GM21526 (cell line): Measurements from ENCODE around the gene CPT1A.
"Not testable (repeated sequence)": the region's sequence is repeated elsewhere in the genome, so short reads cannot be mapped to it uniquely, and the experiment has no call there.

Experiments
- ATAC-seq: cut with Tn5 transposase; IDR thresholded peaks from one replicate; pipeline ENCODE4 v1.9.1; 2021; ENCODE audit warnings: moderate library complexity; ENCODE audit not compliant: unreplicated experiment, low FRiP score

Gene CPT1A

DNA sequence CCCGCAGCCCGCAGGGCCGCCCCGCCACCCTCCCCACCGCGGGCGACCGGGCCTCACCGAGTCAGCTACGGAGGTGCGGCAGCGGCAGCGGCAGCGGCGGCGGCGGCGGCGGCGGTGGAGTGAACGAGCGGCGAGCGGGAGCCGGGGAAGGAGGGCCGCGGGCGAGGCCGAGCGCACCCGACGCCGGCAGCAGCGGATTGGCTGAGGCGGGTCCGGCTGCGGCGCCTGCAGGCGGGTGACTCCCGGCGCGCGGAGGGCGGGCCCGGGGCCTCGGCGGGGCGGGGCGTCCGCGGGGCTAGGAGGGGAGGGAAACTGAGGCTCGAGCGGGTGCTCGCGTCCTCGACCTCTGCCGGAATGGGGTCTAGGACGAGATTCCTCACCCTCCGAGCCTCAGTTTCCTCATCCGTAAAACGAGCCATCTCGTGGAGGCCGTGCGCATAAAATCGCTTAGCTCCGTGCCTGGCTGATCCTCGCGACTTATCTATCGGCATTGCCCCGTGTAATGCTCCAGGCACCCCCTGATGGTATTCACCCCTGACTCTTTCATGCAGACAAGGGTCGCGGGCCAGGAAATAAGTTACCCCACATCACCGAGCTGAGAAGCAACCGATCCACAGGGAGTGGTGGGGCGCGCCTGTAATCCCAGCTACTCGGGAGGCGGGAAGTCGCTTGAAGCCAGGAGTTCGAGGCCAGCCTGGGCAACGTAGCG is at the start of gene CPT1A:
Gene CPT1A, minus strand, starts transcription at position 199 of the 709 bp plus-strand sequence. CDS start 26,442 bp downstream, outside the sequence.
- peak; percentile 33 for ATAC-seq

DNA sequence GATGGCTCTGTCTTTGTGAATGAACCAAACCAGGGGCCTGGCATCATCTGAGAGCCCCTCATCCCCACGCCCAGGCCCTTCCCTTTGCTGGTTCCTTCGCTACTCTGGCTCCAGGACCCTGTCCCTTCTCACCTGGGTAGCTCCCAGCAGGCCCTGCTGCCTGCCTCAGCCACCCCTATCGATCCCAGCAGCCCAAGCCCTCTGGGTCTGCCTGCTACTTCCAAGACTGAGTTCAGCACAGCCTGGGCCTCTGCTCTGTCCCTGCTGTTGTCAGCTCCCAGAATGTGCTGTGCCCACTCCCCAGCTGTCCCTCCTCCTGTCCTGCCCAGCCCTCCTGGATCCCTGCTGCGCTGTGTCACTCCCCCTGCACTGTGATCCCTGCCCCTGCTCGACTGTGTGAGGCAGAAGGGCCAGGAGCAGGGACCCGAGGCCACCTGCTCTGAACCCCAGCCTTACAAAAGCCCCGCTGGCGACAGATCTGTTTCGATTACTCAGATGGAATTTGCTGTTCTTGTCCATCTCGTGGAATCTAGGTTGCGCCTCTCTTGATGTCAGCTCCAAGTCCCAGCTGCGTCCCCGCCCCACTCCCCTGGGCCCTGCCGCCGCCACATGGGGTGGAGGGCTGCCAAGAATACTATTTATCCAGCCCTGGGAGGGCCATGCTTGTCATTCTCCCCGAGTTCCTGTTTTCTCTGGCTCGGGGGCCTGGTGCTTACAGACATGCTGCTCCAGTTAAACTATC is 48.9 kb upstream of the CPT1A start:
- ATAC-seq = no peak

DNA sequence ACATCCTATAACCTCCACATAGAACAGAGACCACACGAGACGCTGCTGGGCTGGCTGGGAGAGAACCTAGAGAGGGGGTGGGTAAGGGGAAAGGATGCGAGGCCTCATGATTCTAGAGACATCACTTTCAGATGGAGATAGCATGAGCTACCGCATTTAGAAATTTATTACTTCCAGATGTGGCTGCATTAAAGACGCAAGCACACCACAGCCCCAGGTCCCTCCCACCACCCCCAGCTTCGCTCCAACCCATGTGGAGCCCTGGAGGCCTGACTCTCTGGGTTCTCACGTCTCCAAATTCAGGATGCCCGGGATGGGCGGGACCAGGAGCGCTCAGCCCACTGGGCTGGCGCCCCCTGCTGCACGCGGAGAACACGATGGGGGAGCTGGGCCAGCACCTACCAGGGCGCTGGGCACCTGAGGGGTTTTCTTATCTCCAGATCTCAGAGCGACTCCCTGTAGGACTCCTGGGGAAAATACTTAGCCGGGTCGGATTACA is 48.3 kb upstream of the CPT1A start:
- no peak for ATAC-seq

DNA sequence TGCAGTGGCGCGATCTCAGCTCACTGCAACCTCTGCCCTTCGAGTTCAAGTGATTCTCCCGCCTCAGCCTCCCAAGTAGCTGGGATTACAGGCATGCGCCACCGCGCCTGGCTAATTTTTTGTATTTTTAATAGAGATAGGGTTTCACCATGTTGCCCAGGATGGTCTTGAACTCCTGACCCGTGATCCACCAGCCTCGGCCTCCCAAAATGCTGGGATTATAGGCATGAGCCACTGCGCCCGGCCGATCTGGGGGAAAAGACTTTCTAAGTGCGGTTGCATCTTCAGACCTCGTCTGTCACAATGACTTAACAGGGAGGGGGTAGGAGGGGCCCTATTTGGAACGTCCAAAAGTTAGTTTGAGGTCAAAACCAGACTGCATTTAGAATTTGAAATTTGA is 43.1 kb upstream of the CPT1A start:
- ATAC-seq = not testable (repeated sequence)

DNA sequence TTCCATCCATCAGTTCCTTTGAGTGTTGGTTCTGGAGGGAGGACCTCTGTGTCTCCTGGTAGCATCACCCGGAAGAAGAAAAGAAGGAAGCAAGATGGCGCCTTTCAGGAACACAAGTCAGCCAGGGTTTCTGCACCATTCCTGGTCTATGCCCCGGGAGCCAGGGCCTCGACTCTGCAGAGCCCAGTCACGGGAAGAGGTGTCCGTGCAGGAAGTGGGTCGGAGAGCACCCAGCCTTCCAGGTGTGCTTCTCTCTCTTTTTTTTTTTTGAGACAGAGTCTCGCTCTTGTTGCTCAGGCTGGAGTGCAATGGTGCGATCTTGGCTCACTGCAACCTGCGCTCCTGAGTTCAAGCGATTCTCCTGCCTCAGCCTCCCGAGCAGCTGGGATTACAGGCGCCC is 40.7 kb upstream of the CPT1A start:
- no peak for ATAC-seq

DNA sequence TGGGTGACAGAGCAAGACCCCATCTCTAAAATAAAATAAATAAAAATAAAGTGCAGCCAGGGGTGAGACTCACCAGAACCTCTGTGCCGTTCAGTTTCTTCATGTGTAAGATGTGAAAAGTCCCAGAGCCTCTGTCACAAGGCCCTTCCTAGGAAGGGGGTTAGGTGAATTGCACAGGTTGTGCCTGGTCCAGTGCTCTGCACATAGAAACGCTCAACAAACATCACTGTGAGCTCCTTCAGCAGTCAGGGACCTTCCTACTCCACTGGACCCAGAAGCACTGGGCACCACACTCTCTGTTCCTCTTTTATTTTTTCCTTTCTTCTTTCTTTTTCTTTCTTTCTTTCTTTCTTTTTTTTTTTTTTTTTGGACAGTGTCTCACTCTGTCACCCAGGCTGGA is 39.6 kb upstream of the CPT1A start:
- ATAC-seq = no peak

DNA sequence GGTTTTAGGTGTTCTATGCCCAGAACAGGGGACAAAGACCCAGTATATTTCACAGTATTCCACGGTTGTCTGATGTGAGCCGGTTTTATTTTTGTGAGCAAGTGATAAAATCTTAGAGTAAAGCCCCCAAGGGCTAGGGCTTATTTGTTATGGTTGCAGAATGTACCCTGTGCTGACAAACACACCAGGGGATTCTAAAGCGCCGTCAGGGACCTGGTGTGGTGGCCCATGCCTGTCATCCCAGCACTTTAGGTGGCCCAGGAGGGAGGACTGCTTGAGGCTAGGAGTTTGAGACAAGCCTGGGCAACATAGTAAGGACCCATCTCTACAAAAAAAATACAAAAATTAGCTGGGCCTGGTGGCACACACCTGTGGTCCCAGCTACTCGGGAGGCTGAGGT is 39.1 kb upstream of the CPT1A start:
- no peak for ATAC-seq

DNA sequence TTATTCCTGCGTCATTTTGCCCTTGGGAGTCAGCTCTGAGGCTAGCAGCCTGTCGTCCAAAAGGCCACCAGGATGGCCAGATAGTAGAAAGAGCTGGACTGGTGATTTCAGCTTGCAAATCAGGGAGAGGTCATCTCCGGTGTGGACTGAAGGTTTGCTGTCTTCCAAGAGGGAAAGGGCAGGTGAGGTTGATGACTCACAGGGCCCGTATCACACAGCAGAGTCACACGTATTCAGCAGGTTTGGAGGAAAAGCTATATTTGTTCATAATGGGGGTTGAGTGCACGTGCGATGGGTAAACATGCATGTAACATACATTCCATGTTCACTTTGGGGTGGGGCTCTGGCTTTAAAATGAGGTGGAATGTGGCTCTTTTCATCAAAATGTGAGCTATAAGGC is 36.3 kb upstream of the CPT1A start:
- no peak for ATAC-seq

DNA sequence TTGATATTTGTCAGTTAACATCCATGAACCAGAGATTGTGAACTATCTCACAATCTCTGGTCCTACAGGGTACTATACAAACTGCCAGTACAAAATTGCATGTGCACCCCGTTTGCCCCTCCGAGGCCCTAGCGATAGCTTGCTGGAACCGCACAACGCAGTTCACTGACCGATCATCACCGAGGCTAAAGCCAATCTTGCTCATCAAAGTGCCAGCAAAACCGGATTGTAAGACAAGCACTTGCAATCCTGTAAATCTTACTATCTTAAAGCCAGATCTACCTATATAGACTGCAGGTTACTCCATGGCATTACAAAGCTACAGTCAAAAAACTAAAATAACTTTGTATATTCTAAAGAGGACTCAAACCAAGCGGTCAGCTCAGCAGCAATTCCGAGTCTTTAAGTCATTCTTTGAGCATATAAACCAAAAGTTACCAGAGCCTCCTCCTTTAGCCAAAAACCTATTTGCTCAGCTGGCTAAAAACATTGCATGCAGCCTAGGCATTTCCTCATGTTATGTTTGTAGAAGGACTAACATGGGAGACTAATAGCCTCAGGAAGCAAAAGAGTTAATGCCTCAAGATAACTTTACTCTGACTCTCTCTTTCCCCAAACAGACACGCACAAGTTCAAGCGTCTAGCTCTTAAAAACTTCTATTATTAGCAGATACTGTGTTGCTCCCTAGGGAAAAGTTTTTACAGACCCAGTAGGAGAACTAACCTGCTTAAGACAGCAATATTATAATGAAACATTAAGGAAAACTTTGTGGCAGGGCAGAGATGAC is 30.7 kb upstream of the CPT1A start:
- ATAC-seq = no peak

DNA sequence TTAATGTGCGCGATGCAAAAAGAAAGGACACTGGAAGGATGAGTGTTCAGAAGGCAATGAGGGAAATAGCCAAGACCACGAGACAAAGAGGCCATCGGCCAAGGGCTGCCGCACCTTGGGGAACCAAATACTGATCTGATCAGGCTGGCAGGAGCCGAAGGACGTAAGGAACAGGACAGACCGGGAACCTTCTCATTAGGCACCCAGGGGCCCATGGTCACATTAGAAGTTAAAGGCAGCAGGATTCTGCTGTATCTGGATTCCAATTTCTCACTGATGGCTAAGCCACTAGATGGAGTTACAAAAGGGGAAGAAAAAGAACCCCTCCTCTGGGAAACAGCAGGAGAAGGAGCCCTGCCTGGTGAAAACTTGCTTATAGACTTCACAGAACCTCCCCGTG is 28.8 kb upstream of the CPT1A start:
- ATAC-seq = no peak

DNA sequence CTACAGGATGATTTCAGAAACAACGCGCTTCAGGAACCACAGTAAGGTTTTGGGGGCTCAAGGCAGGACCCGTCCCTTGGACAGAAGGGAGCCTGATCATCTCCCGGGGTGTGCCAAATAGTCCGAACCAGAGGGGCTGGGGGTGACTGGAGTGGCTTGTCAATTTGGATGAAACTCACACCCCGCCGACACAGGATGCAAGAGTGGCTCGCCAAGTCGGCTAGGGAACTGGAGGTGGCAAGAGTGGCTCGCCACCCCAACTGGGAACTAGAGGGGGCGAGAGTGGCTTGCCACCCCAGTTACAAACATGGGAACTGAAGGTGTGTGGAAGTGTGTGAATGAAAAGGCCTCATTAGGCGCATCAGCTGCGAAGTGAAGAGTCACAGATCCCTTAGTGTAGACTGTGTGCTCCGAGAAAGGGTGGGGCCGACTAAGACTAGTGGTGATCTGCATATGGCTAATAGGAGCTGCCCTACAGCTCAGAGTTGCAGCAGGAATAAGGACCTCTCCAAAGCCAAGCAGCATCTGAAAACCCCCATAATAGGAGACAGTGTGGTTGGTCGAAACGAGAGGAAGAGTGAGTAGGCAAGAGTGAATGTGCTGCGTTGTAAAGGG is 26.6 kb upstream of the CPT1A start:
- ATAC-seq = no peak

DNA sequence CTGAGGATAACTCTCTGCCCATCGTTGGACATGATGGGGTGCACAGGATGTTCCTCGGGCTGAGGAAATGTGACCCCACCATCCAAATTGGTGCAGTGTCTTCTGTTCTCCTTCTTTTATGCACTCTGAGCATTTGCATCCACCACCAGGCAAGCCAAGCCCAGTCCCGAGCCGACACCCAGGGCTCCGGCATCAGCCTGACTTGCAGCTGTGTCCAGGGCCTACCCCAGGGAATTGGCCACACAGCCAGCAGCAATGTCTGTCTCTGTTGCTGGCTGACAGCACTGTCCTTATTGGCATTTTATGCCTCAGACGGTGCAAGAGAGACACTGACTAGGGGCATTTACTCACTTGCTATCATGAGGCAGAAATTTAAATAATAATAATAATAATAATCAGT is 25.4 kb upstream of the CPT1A start:
- no peak for ATAC-seq

DNA sequence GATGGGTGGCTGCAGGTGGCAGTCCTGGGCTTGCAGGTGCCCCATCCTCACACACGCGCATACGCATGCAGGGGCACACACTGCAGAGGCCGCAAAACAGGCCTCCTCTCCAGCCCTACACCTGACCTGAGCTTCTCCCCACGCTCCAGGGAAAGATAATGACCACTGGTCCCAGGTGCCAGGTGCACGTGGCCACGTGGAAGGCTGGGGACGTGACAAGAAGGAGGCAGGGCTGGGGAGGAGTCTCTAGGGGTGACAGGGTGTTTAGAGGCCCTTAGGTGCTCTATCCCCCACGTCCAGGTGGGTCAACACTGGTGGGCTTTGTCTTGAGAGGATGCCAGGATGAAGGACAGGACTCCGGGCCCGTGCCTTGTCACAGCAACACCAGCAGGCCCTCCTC is 23.5 kb upstream of the CPT1A start:
- no peak for ATAC-seq

DNA sequence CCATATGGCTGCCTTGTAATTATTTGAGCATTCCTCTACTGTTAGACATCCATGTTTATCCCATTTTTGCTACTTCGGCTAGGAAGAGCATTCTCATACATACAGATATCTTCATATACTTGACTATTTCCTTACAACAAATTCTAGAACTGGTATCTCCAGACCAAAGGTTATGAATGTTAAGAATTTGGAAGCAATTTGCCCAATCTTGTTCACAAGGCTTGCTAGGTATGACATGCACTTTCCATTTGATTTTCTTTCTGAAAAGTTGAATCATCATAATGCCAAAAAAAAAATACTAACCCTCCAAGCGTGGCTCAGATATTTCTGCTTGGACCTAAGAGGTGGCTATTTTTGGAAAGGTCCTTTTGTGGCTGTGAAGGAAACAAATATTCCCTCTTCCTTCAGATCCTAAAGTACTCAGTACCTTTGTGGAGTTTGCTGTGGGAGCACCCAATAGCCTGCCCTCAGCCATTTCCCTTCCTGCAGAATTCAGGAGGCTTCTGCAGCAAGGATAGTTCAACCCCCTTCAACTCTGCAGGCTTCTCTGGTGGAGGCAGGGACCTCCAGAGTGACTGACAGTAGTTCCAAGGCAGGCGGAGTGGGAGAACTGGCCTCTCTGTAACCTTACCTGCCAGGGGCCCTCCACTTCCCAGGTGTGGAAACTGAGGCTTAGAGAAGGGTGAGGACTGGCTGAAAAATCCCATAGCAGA is 22.0 kb upstream of the CPT1A start:
- ATAC-seq = no peak

DNA sequence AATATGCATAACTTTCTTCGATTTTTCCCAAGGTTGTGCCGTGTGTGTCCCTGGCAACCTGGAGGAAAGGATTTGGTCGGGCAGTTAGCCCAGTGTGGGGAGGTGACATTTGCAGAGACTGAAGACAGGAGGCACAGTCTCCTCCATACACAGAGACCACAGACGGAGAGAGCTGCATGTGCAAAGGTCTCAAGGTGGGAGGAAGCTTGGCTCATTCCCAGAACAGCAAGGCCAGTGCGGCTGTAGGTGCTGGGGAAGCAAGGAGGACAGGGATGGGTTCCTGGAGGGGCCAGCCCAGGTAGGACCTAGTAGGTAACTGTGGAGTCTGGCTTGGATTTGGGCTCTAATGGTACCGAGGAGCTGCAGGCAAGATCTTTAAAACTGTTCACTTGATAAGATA is 20.7 kb upstream of the CPT1A start:
- ATAC-seq = no peak

DNA sequence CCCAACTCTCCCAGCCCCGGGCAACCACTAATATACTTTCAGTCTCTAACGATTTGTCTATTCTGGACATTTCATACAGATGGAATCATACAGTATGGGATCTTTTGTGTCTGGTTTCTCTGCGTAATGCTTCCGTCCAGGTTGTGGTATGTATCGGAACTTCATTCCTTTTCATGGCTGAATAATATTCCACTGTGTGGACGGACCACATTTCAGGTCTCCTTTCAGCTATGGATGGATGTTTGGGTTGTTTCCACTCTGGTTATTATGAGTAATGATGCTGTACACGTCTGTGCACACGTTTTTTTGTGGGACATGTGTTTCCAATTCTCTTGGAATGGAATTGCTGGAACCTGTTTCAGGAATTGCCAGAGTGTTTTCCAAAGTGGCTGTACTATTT is 17.4 kb upstream of the CPT1A start:
- no peak for ATAC-seq

DNA sequence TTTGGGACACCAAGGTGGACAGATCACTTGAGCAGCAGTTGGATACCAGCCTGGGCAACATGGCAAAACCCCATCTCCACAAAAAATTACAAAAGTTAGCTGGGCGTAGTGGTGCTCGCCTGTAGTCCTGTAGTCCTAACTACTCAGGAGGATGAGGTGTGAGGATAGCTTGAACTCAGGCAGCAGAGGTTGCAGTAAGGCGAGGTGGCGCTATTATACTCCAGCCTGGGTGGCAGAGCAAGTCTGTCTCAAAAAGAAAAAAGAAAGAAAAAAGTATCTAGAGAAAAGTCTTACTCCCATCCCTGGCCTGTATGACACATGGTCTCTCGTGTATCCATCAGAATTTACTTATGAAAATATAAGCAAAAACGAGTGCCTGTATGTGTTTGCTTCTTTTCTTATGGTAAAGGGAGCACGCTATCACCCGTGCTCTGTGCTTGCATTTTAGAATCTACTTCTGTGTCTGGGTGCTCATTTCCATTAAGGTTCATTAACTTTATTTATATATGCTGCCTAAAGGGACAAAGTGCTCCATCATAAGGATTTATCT is 15.4 kb upstream of the CPT1A start:
- no peak for ATAC-seq

DNA sequence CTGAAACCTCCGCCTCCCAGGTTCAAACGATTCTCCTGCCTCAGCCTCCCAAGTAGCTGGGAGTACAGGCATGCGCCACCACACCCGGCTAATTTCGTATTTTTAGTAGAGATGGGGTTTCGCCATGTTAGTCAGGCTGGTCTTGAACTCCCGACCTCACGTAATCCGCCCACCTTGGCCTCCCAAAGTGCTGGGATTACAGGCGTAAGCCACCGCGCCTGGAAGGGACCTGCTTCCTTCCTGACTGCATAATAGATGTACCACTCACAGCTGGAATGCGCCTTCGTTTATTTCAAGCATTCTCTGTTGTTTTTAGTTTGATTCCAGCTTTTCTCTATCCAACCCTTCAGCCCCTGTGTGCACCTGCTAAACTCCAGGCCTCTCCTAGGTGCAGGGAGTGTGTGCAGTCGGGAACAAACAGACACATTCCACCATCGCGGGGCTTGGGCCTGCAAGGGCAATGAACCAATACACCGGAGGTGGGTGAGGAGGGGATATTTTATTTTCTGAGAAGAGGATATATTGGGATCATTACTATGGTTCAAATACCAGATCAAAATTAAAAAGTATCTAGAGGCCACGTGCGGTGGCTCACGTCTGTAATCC is 14.8 kb upstream of the CPT1A start:
- ATAC-seq = not testable (repeated sequence)

DNA sequence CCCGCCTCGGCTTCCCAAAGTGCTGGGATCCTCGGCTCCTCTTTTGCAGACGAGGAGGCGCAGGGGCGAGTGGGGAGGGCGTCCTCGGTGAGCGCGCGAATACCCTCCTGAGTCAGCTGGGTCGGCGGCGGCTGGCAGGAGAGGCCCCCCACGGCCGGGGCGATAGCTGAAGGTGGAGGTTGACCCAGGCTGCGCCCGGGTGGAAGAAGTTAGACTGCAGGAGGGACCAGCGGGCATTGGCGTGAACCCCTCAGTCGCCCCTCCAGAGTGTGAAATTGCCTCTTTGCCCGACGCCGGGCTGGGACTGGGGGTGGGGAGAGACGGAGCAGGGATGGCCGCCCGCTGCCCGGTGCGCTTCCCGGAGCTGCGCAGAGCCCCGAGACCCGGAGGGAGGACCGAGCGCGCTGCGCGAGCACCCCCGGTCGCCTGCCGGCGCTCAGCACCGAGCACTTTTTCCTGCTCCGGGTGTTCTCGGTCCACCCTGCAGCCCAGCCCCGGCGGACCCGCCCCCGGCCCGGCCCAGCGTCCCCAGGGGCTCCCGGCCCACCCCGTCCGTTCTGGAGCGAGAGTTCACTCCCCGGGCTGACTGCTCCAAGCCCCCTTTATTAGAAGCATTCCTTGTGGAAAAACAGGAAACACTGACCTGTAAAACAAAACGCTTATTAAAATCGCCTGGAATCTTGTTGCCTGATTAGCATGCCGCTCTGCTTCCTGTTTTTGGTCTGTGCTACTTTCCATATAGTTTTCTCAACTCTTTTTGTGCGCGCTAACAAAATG is 13.7 kb upstream of the CPT1A start:
- no peak for ATAC-seq
